SK-N-SH (cell line): Measurements from ENCODE around the gene MLLT6. TPM values are rescaled to one million over a fixed set of nuclear protein-coding genes. Genes with fewer than 3 reads are reported as not detected.

Experiments
- CTCF ChIA-PET: fragments of 300-600, 350-600 bp; formaldehyde crosslinking; extraction: SDS; loops from one replicate; lab custom pipeline; 2021; lab: Yijun Ruan, JAX
- POLR2A ChIA-PET: fragments of 350-600 bp; sonication (Branson Sonifier 250); formaldehyde crosslinking; extraction: SDS; loops from one replicate; lab custom pipeline; 2020; ENCODE audit warnings: antibody characterized with exemption, inconsistent platforms; lab: Yijun Ruan, JAX
- DNase-seq: peaks from one replicate; pipeline ENCODE4 v3.0.0; 2012
- H2AFZ ChIP-seq: fragments of 200-600 bp; sonication (generic); 2 replicates; pipeline ENCODE4 v1.8.1; 2016; ENCODE audit warnings: antibody characterized with exemption, mild to moderate bottlenecking, low read depth
- H3F3A ChIP-seq: fragments of 200-600 bp; sonication (generic); replicated peaks from 2 replicates; pipeline ENCODE3; 2016; ENCODE audit warnings: antibody characterized with exemption, mild to moderate bottlenecking; ENCODE audit not compliant: insufficient read depth
- H3K27ac ChIP-seq, 2 experiments: fragments of 200-500 bp in 1 of 2; fragments of 200-600 bp in 1 of 2; sonication (Bioruptor generic) in 1 of 2; sonication (generic), shearing (Covaris generic) in 1 of 2; 2 replicates each; pipeline versions ENCODE4 v1.5.1 to v1.6.1; 2014 to 2016; ENCODE audit warnings: low read depth in 2 of 2, inconsistent platforms in 1 of 2, low read length in 1 of 2, mild to moderate bottlenecking in 1 of 2, mixed read lengths in 1 of 2
- H3K27me3 ChIP-seq: fragments of 200-600 bp; sonication (generic), shearing (Covaris generic); 2 replicates; pipeline ENCODE4 v1.6.1; 2016; ENCODE audit warnings: mixed run types; ENCODE audit not compliant: insufficient read depth
- H3K36me3 ChIP-seq, 2 experiments: fragments of 200-500 bp in 1 of 2; fragments of 200-600 bp in 1 of 2; sonication (Bioruptor generic) in 1 of 2; sonication (generic) in 1 of 2; replicated peaks in 1 of 2; 2 replicates each; pipeline versions ENCODE3 to v1.5.1; 2014 to 2016; ENCODE audit warnings: low read length in 1 of 2, mild to moderate bottlenecking in 1 of 2; ENCODE audit not compliant: insufficient read depth in 2 of 2, control insufficient read depth in 1 of 2
- H3K4me1 ChIP-seq, 2 experiments: fragments of 200-500 bp in 1 of 2; fragments of 200-600 bp in 1 of 2; sonication (Bioruptor generic) in 1 of 2; sonication (generic), shearing (Covaris generic) in 1 of 2; 2 replicates each; pipeline versions ENCODE4 v1.5.1 to v1.6.1; 2014 to 2016; ENCODE audit warnings: low read depth in 1 of 2, low read length in 1 of 2, mixed run types in 1 of 2; ENCODE audit not compliant: insufficient read depth in 2 of 2, control insufficient read depth in 1 of 2
- H3K4me2 ChIP-seq: fragments of 200-600 bp; sonication (generic), shearing (Covaris generic); 2 replicates; pipeline ENCODE4 v1.6.1; 2017; ENCODE audit warnings: mixed run types
- H3K4me3 ChIP-seq, 2 experiments: fragments of 200-500 bp in 1 of 2; fragments of 200-600 bp in 1 of 2; sonication (Bioruptor generic) in 1 of 2; sonication (generic), shearing (Covaris generic) in 1 of 2; 2 replicates each; pipeline versions ENCODE4 v1.5.1 to v1.8.1; 2014 to 2016; ENCODE audit warnings: low read depth in 2 of 2, inconsistent platforms in 1 of 2, low read length in 1 of 2, mild to moderate bottlenecking in 1 of 2, mixed read lengths in 1 of 2, moderate library complexity in 1 of 2
- H3K79me2 ChIP-seq: fragments of 200-600 bp; sonication (generic); 2 replicates; pipeline ENCODE4 v1.8.1; 2017; ENCODE audit warnings: mild to moderate bottlenecking; ENCODE audit not compliant: insufficient read depth
- H3K9ac ChIP-seq: fragments of 200-600 bp; sonication (generic); 2 replicates; pipeline ENCODE4 v1.6.1; 2017; ENCODE audit warnings: mixed run types
- H3K9me2 ChIP-seq: fragments of 200-600 bp; sonication (generic); 2 replicates; pipeline ENCODE4 v1.6.1; 2017; ENCODE audit warnings: mixed run types
- H3K9me3 ChIP-seq: fragments of 200-600 bp; sonication (generic); 2 replicates; pipeline ENCODE4 v1.6.1; 2017; ENCODE audit warnings: mixed run types, mild to moderate bottlenecking, moderate library complexity
- H4K20me1 ChIP-seq: fragments of 200-600 bp; sonication (generic); 2 replicates; pipeline ENCODE4 v1.6.1; 2017; ENCODE audit warnings: mild to moderate bottlenecking, mixed run types; ENCODE audit not compliant: insufficient read depth
- CHD2 ChIP-seq: fragments of 150-350 bp; IDR thresholded peaks from 2 replicates; pipeline ENCODE4 v1.6.1; 2018; ENCODE audit warnings: low read length; ENCODE audit not compliant: partially characterized antibody
- EP300 ChIP-seq, 2 experiments: IDR thresholded peaks; 2 replicates each; pipeline versions ENCODE4 v1.4.0 to v1.6.1; 2012; ENCODE audit warnings: borderline replicate concordance in 1 of 2, low read depth in 1 of 2, low read length in 1 of 2
- EZH2phosphoT487 ChIP-seq: fragments of 200-600 bp; sonication (generic); IDR thresholded peaks from 2 replicates; pipeline ENCODE4 v1.6.1; 2017; ENCODE audit warnings: low read depth, mixed run types, mild to moderate bottlenecking, antibody characterized with exemption, moderate library complexity, borderline replicate concordance
- FOXM1 ChIP-seq: IDR thresholded peaks from 2 replicates; pipeline ENCODE4 v1.4.0; 2012; ENCODE audit warnings: low read depth, mild to moderate bottlenecking
- GATA2 ChIP-seq: sonication (generic); formaldehyde crosslinking; IDR thresholded peaks from 2 replicates; pipeline ENCODE4 v1.5.0; 2020; ENCODE audit warnings: mild to moderate bottlenecking, missing genetic modification reagents
- IRF3 ChIP-seq: fragments of 150-350 bp; IDR thresholded peaks from 2 replicates; pipeline ENCODE4 v1.6.1; 2016; ENCODE audit warnings: mild to moderate bottlenecking, low read depth, low read length
- JUND ChIP-seq: IDR thresholded peaks from 2 replicates; pipeline ENCODE4 v1.4.0; 2012
- RAD21 ChIP-seq: IDR thresholded peaks from 2 replicates; pipeline ENCODE4 v1.6.1; 2012; ENCODE audit warnings: mild to moderate bottlenecking, low read length
- REST ChIP-seq: IDR thresholded peaks from 2 replicates; pipeline ENCODE4 v1.6.1; 2012; ENCODE audit warnings: mild to moderate bottlenecking, low read depth, low read length, moderate library complexity
- RXRA ChIP-seq: IDR thresholded peaks from 2 replicates; pipeline ENCODE4 v1.4.0; 2012; ENCODE audit warnings: low read depth, mild to moderate bottlenecking, borderline replicate concordance
- SIN3A ChIP-seq: IDR thresholded peaks from 2 replicates; pipeline ENCODE4 v1.6.1; 2012; ENCODE audit warnings: low read depth, mild to moderate bottlenecking, low read length, moderate library complexity, borderline replicate concordance
- SMC3 ChIP-seq: IDR thresholded peaks from 2 replicates; pipeline ENCODE4 v1.6.1; 2012; ENCODE audit warnings: low read depth, low read length, improper control_type of control experiment
- TAF1 ChIP-seq: IDR thresholded peaks from 2 replicates; pipeline ENCODE4 v1.6.1; 2012; ENCODE audit warnings: low read depth, mild to moderate bottlenecking, low read length, moderate library complexity, borderline replicate concordance
- TCF12 ChIP-seq: IDR thresholded peaks from 2 replicates; pipeline ENCODE4 v1.4.0; 2012
- TEAD4 ChIP-seq: IDR thresholded peaks from 2 replicates; pipeline ENCODE4 v1.4.0; 2012; ENCODE audit warnings: mild to moderate bottlenecking, borderline replicate concordance; ENCODE audit not compliant: insufficient read depth
- USF1 ChIP-seq: IDR thresholded peaks from 2 replicates; pipeline ENCODE4 v1.4.0; 2012; ENCODE audit warnings: low read depth, borderline replicate concordance
- USF2 ChIP-seq: fragments of 150-350 bp; IDR thresholded peaks from 2 replicates; pipeline ENCODE4 v1.6.1; 2017; ENCODE audit warnings: antibody characterized with exemption, low read length, low read depth, borderline replicate concordance
- WGBS: methylation state at CpG from one replicate; pipeline ENCODE4 v1.1.6; 2017; ENCODE audit warnings: low lambda C conversion rate; 5-methylcytosine and 5-hydroxymethylcytosine counted together
- polyA plus RNA-seq, 3 experiments: library from polyadenylated mRNA; depleted of rRNA; stranded (reverse); fragments of >200 nt; gene quantifications; 2 replicates each; pipeline ENCODE4 v1.2.3, GENCODE V29; 2012
- TF ChIP-seq, protein P1 (sequence below): IDR thresholded peaks from 2 replicates; pipeline ENCODE4 v1.4.0; 2012; ENCODE audit warnings: low read depth, borderline replicate concordance

MLLT6 gene
- polyA plus RNA-seq, 1 of the 3 experiments (the other 2 are of a cell fraction), result 41.5 TPM

DNA sequence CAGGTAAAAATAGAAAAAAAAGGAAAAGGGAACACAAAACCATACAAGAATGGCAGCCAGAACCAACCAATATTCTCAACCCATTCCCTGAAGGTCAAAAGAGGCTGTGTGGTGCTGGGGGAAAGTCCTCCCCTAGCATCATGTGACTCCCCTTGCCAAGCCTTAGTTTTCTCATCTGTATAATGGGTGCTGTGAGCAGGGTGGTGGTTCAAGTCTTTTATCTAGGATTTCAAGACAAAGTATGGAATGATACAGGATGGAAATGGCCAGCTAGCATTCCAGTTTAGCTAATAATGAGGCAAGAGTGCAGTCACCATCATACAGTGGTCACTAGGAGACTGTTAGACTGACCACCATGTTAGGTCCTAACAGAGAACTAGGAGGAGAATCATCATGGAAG is 68.2 kb downstream of the MLLT6 start:
- Histone ChIP-seq H3K9me3 (no peaks in the 10 kb centered on the region), H3K27me3 (no peaks in the 10 kb centered on the region), H4K20me1 (no peaks in the 10 kb centered on the region), H3K79me2 (no peaks in the 10 kb centered on the region), H3F3A (peaks cover 4% of the 10 kb centered on the region), H3K4me1 (peaks cover 0 to under 1% of the 10 kb centered on the region in 2 experiments; a peak in 2 of 4 replicates), H3K9ac (no peak overlapping the region), H3K36me3 (peaks cover 66 to 72% of the 10 kb centered on the region in 2 experiments), H3K4me2 (no peak overlapping the region), H3K4me3 (no peak overlapping the region), H2AFZ (no peak overlapping the region), H3K27ac (no peak overlapping the region), H3K9me2 (no peaks in the 10 kb centered on the region)
- CTCF ChIA-PET, result interaction anchor here (1.2 kb wide), 1 partner anchor 10 kb away, joined by 3 read pairs; no protein-coding TSS in a partner anchor
- TF ChIP-seq FOXM1 (no peak), IRF3 (no peak), EZH2phosphoT487 (no peak), TAF1 (no peak), SMC3 (no peak), RAD21 (no peak), USF2 (no peak)
- TF ChIP-seq, protein P1, sequence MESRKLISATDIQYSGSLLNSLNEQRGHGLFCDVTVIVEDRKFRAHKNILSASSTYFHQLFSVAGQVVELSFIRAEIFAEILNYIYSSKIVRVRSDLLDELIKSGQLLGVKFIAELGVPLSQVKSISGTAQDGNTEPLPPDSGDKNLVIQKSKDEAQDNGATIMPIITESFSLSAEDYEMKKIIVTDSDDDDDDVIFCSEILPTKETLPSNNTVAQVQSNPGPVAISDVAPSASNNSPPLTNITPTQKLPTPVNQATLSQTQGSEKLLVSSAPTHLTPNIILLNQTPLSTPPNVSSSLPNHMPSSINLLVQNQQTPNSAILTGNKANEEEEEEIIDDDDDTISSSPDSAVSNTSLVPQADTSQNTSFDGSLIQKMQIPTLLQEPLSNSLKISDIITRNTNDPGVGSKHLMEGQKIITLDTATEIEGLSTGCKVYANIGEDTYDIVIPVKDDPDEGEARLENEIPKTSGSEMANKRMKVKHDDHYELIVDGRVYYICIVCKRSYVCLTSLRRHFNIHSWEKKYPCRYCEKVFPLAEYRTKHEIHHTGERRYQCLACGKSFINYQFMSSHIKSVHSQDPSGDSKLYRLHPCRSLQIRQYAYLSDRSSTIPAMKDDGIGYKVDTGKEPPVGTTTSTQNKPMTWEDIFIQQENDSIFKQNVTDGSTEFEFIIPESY, result no peak
- DNase-seq, result no peak
- POLR2A ChIA-PET, result no interaction called here

DNA sequence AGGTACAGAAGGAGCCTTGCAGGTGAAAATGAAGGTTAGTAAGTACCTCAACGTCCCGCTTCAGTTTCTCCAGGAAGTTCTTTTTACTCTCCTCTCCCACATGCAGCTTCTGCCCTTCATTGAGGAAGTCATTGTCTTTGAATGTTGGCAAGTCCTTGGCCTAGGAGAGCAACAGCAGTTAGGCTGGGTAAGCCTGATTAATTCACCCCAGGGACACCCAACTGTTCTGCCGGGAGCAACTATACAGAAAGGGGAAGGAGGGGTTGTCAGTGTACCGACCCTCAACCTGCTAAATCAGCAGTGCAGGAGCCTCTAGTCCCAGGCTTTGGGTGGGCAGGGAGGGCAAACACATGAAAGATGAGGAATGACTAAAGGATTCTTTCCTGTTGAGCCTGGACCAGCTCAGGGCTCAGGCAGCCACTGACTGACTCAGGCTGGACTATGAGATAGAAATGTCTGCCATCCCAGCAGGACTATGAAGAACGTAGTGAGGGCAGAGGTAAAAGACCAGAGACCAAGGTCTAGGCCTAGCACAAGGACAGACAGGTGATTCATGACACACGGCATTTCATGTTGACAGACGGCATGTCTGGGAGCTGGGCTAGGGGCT is 72.7 kb downstream of the MLLT6 start:
- H3F3A ChIP-seq, result no peaks in the 10 kb centered on the region
- H3K9ac ChIP-seq, result no peak overlapping the region
- ChIA-PET POLR2A (no interaction called here), CTCF (interaction anchor here (0.7 to 1.8 kb wide), 2 partner anchors 16 to 467 kb away, joined by 3 to 5 read pairs; no protein-coding TSS in a partner anchor)
- no peak for DNase-seq
- no peak overlapping the region for H3K4me2 ChIP-seq
- H4K20me1 ChIP-seq, result no peaks in the 10 kb centered on the region
- no peak overlapping the region for H2AFZ ChIP-seq
- H3K4me1 ChIP-seq, result peaks cover 0 to 4% of the 10 kb centered on the region in 2 experiments; a peak in 1 of 4 replicates
- no peak overlapping the region for H3K4me3 ChIP-seq
- no peaks in the 10 kb centered on the region for H3K9me3 ChIP-seq
- H3K9me2 ChIP-seq, result no peaks in the 10 kb centered on the region
- peaks cover 50 to 71% of the 10 kb centered on the region in 2 experiments for H3K36me3 ChIP-seq
- WGBS, result 69% methylated on average over 7 of the region's 7 CpGs
- no peaks in the 10 kb centered on the region for H3K79me2 ChIP-seq
- H3K27ac ChIP-seq, result no peak overlapping the region
- H3K27me3 ChIP-seq, result no peaks in the 10 kb centered on the region
- TF ChIP-seq TCF12, result no peak
- no peak for TF ChIP-seq SMC3
- no peak for TF ChIP-seq TEAD4
- no peak for TF ChIP-seq JUND
- no peak for TF ChIP-seq RXRA
- TF ChIP-seq USF1, result no peak
- TF ChIP-seq CHD2, result no peak
- TF ChIP-seq REST, result no peak
- TF ChIP-seq GATA2 (CRISPR knock-in tag), result no peak
- TF ChIP-seq SIN3A, result no peak
- no peak for TF ChIP-seq EP300 (IDR thresholded peaks at IDR 0.05; ENCODE audit: borderline replicate concordance in 1 of 2, low read depth in 1 of 2, low read length in 1 of 2)
